Small intestine (tissue), 7 donors: ENCODE data around the gene KIF26B. TPM values are rescaled to one million over a fixed set of nuclear protein-coding genes. Genes with fewer than 3 reads are reported as not detected.

Experiments
- DNase-seq, 2 donors: peaks; one replicate each; pipeline versions ENCODE4 v3.0.0 to v3.0.0-alpha.2; 2013
- FAIRE-seq: peaks from 2 replicates; lab custom pipeline; 2012; peaks lifted over from hg19 to GRCh38; lab: Jason Lieb, UNC
- H3K27ac ChIP-seq, 3 donors: one replicate each; pipeline ENCODE4 v1.5.1; 2013; ENCODE audit warnings: low read length in 2 of 3, mild to moderate bottlenecking in 2 of 3, control low read depth in 1 of 3, inconsistent platforms in 1 of 3, low read depth in 1 of 3, moderate library complexity in 1 of 3
- H3K27me3 ChIP-seq, 3 donors: one replicate each; pipeline ENCODE4 v1.6.1; 2013; ENCODE audit warnings: low read length in 3 of 3, inconsistent platforms in 1 of 3; ENCODE audit not compliant: control insufficient read depth in 3 of 3, insufficient read depth in 3 of 3
- H3K36me3 ChIP-seq, 3 donors: one replicate each; pipeline ENCODE4 v1.6.1; 2013; ENCODE audit warnings: low read length in 3 of 3, inconsistent platforms in 1 of 3, low read depth in 1 of 3, mild to moderate bottlenecking in 1 of 3, moderate library complexity in 1 of 3; ENCODE audit not compliant: control insufficient read depth in 3 of 3, insufficient read depth in 2 of 3
- H3K4me1 ChIP-seq, 3 donors: one replicate each; pipeline ENCODE4 v1.6.1; 2013; ENCODE audit warnings: low read length in 2 of 3, inconsistent platforms in 1 of 3, low read depth in 1 of 3, mild to moderate bottlenecking in 1 of 3, moderate library complexity in 1 of 3; ENCODE audit not compliant: control insufficient read depth in 3 of 3, insufficient read depth in 2 of 3
- H3K4me3 ChIP-seq, 3 donors: one replicate each; pipeline ENCODE4 v1.5.1; 2013; ENCODE audit warnings: low read length in 3 of 3, control low read depth in 1 of 3, inconsistent platforms in 1 of 3, low read depth in 1 of 3, mild to moderate bottlenecking in 1 of 3, moderate library complexity in 1 of 3
- H3K9me3 ChIP-seq, 2 donors: one replicate each; pipeline ENCODE4 v1.6.1; 2013; ENCODE audit warnings: low read depth in 1 of 2, low read length in 1 of 2; ENCODE audit not compliant: control insufficient read depth in 2 of 2, insufficient read depth in 1 of 2
- WGBS, 3 donors: extraction: QIAGEN DNeasy Blood & Tissue Kit; methylation state at CpG; one replicate each; pipeline ENCODE4 v1.1.7; 2013; 5-methylcytosine and 5-hydroxymethylcytosine counted together
- polyA plus RNA-seq, 4 donors: library from polyadenylated mRNA; stranded (reverse) in 3 of 4; unstranded in 1 of 4; fragments of 200-250 nt in 3 of 4; fragments of 120-200 nt in 1 of 4; gene quantifications; one replicate each; pipeline versions ENCODE4 v1.2.1 to v1.2.3, GENCODE V29; 2013
- donor health status: healthy with polysubstance abuse.
- donor health status: control.
- donor health status: control.
- donor health status: Bipolar disorder and iron deficiency.
- donor health status: healthy.

Gene KIF26B
- polyA plus RNA-seq, 4 donors: 0.27 to 4.0 (median 1.3) TPM; not detected in 1

- no peaks in the 10 kb centered on the region for H3K36me3 ChIP-seq
- DNase-seq (no peak), FAIRE-seq (no peak)
- H3K4me1 ChIP-seq: no peaks in the 10 kb centered on the region
- no peak overlapping the region for H3K27ac ChIP-seq
- 75 to 88% (median 86%) methylated on average over 3 of the region's 3 CpGs for WGBS, 3 donors
- no peaks in the 10 kb centered on the region for H3K9me3 ChIP-seq
- no peaks in the 10 kb centered on the region for H3K27me3 ChIP-seq
- no peak overlapping the region for H3K4me3 ChIP-seq
Observed at GRCh38 chr1:245749053-245749452, 594.3 kb downstream of the KIF26B start.

DNA sequence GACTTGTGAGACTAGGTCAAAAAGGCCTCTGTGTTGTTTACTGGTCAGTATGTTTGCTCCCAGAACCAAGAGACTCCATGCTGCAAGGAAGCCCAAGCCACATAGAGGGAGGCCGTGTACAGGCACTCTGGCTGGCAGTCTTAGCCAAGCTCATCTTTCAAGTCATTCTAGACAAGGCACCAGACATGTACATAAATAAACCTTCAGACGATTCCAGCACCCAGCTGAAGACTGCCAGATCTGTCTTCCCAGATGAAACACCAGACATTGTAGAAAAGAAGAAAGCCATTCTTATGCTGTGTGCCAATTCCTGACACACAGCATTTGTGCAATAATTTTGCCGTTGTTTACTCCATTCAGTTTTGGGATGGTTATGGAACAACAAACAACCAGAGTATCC is 595.5 kb downstream of the KIF26B start:
- H3K9me3 ChIP-seq: peaks cover 0 to 7% of the 10 kb centered on the region in 2 donors
- DNase-seq (no peak), FAIRE-seq (no peak)
- no peak overlapping the region for H3K27ac ChIP-seq
- 77 to 88% (median 86%) methylated on average over 3 of the region's 3 CpGs for WGBS, 3 donors
- no peaks in the 10 kb centered on the region for H3K27me3 ChIP-seq
- no peaks in the 10 kb centered on the region for H3K4me1 ChIP-seq
- no peak overlapping the region for H3K4me3 ChIP-seq
- H3K36me3 ChIP-seq: no peaks in the 10 kb centered on the region

DNA sequence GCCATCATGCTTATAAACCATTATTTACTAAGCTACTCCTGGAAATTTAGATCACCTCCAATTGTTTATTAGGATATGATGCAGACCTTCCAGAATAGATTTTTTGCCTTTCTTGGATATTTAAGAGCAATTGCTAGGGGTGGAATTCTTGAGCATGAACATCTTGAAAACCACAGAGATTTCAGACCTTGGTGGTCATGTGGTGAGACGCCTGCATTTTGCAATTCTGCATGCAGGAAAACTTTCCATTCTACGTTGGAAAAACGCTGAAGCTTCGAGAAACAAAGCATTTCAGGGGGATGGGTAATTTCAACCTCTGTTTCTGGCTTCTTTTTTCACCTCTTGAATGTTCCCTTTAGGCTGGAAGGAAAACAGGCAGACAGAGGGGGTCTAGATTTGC is 596.3 kb downstream of the KIF26B start:
- no peak overlapping the region for H3K27ac ChIP-seq
- no peaks in the 10 kb centered on the region for H3K27me3 ChIP-seq
- peaks cover 0 to 7% of the 10 kb centered on the region in 2 donors for H3K9me3 ChIP-seq
- no peak for DNase-seq
- H3K4me1 ChIP-seq: no peaks in the 10 kb centered on the region
- 72 to 89% (median 77%) methylated on average over 4 of the region's 4 CpGs for WGBS, 3 donors
- H3K36me3 ChIP-seq: no peaks in the 10 kb centered on the region
- no peak overlapping the region for H3K4me3 ChIP-seq
- no peak for FAIRE-seq

- Histone ChIP-seq H3K27ac (no peak overlapping the region), H3K4me3 (no peak overlapping the region), H3K4me1 (no peaks in the 10 kb centered on the region), H3K36me3 (no peaks in the 10 kb centered on the region), H3K27me3 (no peaks in the 10 kb centered on the region), H3K9me3 (peaks cover 0 to 7% of the 10 kb centered on the region in 2 donors)
- no peak for DNase-seq
- no peak for FAIRE-seq
- WGBS, 3 donors: 88 to 91% (median 90%) methylated on average over 12 of the region's 12 CpGs
Observed at GRCh38 chr1:245751726-245752470, 597.1 kb downstream of the KIF26B start.

DNA sequence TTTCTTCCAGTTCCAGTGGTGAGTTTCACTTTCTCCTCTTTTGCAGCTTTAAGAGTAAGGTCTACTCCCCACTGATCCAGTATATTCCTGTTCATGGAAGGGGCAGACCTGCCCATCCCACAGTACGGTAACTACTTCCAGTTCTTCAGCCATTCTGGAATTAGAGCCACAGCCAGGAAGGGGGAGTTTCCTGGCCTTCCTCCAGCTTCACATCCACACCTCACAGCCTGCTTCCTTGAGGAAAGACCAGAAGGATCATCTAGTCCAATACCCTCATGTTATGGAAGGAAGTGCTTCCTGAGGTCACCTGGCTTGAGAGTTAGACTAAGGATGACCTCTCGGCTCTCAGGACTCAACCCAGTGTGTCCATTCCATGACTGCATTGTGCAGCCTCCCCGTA is 597.8 kb downstream of the KIF26B start:
- Histone ChIP-seq H3K27ac (no peak overlapping the region), H3K9me3 (peaks cover 0 to 7% of the 10 kb centered on the region in 2 donors), H3K36me3 (no peaks in the 10 kb centered on the region), H3K4me3 (no peak overlapping the region), H3K4me1 (no peaks in the 10 kb centered on the region), H3K27me3 (no peaks in the 10 kb centered on the region)
- no peak for DNase-seq
- WGBS, 3 donors: 81 to 93% (median 84%) methylated on average over 3 of the region's 3 CpGs
- FAIRE-seq: no peak

DNA sequence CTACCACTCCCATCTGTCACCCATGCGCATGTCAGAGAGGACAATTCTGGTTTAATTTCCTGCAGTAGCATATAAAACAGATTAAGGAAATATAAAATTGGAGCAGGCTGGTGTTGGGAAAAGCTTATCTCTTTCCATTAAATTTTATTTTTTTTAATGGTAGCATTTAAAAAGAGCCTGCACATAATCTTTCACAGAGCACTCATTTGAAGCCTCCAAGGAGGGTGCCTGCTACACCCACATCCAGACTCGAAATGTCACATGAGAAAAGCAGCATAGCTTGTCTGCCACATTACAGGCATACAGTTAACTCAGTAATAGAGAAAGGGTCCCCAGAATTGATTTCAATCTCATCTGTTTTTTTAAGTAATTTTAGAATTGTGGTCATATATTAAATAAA is 599.0 kb downstream of the KIF26B start:
- no peak for FAIRE-seq
- H3K9me3 ChIP-seq: peaks cover 0 to 7% of the 10 kb centered on the region in 2 donors
- WGBS, 3 donors: 95 to 100% (median 98%) methylated on average over 2 of the region's 2 CpGs

GRCh38 chr1:245754463-245754961 is 599.7 kb downstream of the KIF26B start:
- DNase-seq (no peak), FAIRE-seq (no peak)
- 87 to 93% (median 89%) methylated on average over 3 of the region's 3 CpGs for WGBS, 3 donors
- Histone ChIP-seq H3K4me1 (no peaks in the 10 kb centered on the region), H3K27me3 (no peaks in the 10 kb centered on the region), H3K36me3 (no peaks in the 10 kb centered on the region), H3K27ac (no peak overlapping the region), H3K4me3 (no peak overlapping the region), H3K9me3 (peaks cover 0 to 7% of the 10 kb centered on the region in 2 donors)

More for the DNA sequence above, 599.0 kb downstream of the KIF26B start:
- DNase-seq: no peak
- Histone ChIP-seq H3K4me3 (no peak overlapping the region), H3K4me1 (no peaks in the 10 kb centered on the region), H3K36me3 (no peaks in the 10 kb centered on the region), H3K27me3 (no peaks in the 10 kb centered on the region), H3K27ac (no peak overlapping the region)
